Stimulated activated naive CD8-positive, alpha-beta T cell treated with anti-CD3 and anti-CD28 coated beads, Interleukin-15, Interleukin-2, amounts not matched to agents 100 ng/mL and 50 ng/mL, for 24 hours (primary cell): ENCODE data around the gene ADGRG1.

Experiments
- H3K27ac Mint-ChIP-seq: one replicate; pipeline ENCODE4 v1.8.0; 2021; ENCODE audit warnings: mild to moderate bottlenecking, mixed read lengths
- H3K27me3 Mint-ChIP-seq: one replicate; pipeline ENCODE4 v1.8.0; 2021; ENCODE audit warnings: mixed read lengths
- H3K36me3 Mint-ChIP-seq: one replicate; pipeline ENCODE4 v1.8.0; 2021; ENCODE audit warnings: low read depth, mixed read lengths
- H3K4me1 Mint-ChIP-seq: one replicate; pipeline ENCODE4 v1.8.0; 2021; ENCODE audit warnings: low read depth, mixed read lengths
- H3K4me3 Mint-ChIP-seq: one replicate; pipeline ENCODE4 v1.8.0; 2021; ENCODE audit warnings: mild to moderate bottlenecking, mixed read lengths
- H3K9me3 Mint-ChIP-seq: one replicate; pipeline ENCODE4 v1.8.0; 2021; ENCODE audit warnings: mixed read lengths

Gene ADGRG1

DNA sequence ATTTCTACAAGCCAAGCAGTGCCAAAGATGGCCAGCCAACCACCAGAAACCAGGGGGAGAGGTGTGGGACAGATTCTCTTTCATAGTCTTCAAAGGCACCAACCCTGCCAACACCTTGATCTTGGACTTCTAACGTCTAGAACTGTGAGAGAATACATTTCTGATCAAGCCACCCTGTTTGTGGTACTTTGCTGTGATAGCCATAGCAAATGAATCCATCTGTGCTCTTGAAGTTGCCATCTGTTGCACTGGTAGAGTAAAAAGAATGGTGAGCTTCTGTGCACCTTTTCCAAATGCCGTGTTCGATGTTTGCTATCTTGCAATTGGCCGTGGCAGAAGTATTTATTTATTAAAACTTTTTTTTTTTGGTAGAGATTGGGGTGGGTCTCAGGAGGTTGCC, 16.7 kb upstream of the ADGRG1 start:
- Mint-ChIP-seq H3K36me3 (no peaks in the 10 kb centered on the region), H3K9me3 (no peaks in the 10 kb centered on the region), H3K4me1 (peaks cover 80% of the 10 kb centered on the region), H3K4me3 (no peak overlapping the region), H3K27me3 (no peaks in the 10 kb centered on the region), H3K27ac (peak overlapping the region; percentile 88)

DNA sequence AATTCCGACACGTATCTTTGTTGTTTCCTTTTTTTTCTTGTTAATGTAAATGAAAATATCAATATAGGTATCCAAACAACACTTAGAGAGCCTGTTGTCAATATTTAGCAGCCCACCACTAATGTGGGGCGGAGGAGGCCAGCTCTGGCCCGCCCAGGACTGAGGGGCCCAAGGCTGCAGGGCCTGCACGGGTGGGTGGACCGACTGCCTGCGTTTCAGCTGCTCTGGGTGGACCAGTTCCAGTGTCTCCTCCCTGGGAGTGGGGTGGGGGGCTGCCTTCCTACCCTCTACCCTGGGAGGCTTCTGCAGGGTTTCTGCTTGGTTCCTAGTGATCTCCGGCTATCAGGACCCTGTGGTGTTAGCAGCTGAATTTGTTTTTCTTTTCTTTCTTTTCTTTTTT, 15.9 kb upstream of the ADGRG1 start:
- Mint-ChIP-seq H3K4me1 (peaks cover 80% of the 10 kb centered on the region), H3K27ac (peak overlapping the region; percentile 38), H3K36me3 (no peaks in the 10 kb centered on the region), H3K9me3 (no peaks in the 10 kb centered on the region), H3K27me3 (no peaks in the 10 kb centered on the region), H3K4me3 (no peak overlapping the region)

DNA sequence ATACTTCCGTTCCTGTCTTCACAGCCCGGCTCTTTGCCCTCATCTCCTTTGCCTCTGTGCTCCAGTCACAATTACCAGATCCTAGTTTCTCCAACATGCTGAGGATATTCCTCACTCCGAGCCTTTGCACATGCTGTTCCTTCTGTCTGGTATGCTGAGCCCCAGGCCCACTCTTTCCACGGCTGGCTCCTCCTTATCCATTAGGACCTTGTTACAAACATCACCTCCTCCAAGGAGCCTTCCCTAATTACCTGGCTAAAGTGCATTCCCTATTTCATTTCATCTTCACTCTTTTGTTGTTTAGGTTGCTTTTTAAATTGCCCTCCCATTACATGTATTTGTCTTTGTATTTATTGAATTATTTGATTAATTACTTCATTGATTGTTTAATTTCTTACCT, 14.9 kb upstream of the ADGRG1 start:
- Mint-ChIP-seq H3K36me3 (no peaks in the 10 kb centered on the region), H3K4me1 (peaks cover 71% of the 10 kb centered on the region), H3K4me3 (no peak overlapping the region), H3K27ac (peak overlapping the region; percentile 82), H3K9me3 (no peaks in the 10 kb centered on the region), H3K27me3 (no peaks in the 10 kb centered on the region)

DNA sequence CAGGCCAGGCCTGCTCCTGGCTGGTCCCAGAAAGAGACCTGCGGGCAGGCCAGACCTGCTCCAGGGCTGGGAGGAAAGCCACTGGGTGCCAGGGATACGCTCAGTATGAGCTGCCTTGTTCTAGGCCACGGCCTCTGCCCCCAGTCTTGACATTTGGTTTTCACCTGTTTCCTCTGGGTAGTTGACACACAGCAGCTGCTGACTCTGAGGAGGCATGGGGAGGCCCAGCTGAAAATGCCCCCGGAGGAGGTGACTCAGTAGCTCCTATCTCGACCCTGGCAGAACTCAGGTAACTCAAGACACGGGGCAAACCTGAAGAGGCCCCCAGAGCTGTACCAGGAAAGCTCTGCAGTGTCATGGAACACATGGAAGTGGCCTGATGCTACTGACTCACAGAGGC, 13.9 kb upstream of the ADGRG1 start:
- H3K27me3 Mint-ChIP-seq = no peaks in the 10 kb centered on the region
- H3K4me1 Mint-ChIP-seq = peaks cover 61% of the 10 kb centered on the region
- peak overlapping the region; percentile 82 for H3K27ac Mint-ChIP-seq
- no peaks in the 10 kb centered on the region for H3K36me3 Mint-ChIP-seq
- H3K9me3 Mint-ChIP-seq = no peaks in the 10 kb centered on the region
- no peak overlapping the region for H3K4me3 Mint-ChIP-seq

DNA sequence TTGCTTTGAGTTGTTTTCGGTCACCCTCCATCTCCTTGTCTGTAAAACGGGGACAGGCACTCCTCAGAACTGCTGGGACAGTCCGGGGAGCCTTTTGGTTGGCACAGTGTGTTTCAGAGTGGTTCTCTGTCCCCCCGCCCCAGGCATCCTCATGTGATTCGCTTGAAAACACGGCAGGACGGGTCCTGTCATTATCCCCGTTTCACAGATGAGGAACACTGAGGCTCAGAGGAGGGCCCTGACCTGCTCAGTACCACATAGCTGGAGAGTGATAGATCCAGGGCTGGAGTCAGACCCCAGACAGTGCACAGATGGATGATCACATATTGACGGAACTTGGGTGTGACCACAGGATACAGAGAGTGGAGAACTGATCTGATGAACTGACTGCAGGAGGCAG, 13.5 kb upstream of the ADGRG1 start:
- H3K4me3 Mint-ChIP-seq = no peak overlapping the region
- H3K9me3 Mint-ChIP-seq = no peaks in the 10 kb centered on the region
- peak overlapping the region; percentile 82 for H3K27ac Mint-ChIP-seq
- H3K27me3 Mint-ChIP-seq = no peaks in the 10 kb centered on the region
- H3K4me1 Mint-ChIP-seq = peaks cover 57% of the 10 kb centered on the region
- H3K36me3 Mint-ChIP-seq = no peaks in the 10 kb centered on the region

DNA sequence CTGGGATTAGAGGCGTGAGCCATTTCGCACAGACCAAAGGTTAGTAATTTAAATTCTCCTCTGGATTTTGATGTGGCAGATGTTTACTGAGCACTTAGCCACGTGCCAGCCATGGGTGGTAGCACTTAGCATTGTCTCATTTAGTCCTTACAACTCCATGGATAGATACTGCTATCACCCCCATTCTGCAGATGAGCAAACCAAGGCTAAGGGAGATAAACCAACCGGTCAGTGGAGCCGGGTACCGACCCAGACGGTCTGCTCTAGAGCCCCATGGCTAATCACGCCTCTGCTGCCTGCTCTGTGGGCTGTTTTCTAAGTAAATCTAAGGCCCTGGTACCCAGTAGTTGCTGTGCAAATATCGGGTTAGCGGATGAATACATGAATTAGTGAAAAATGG, 12.6 kb upstream of the ADGRG1 start:
- H3K4me3 Mint-ChIP-seq = no peak overlapping the region
- H3K27me3 Mint-ChIP-seq = no peaks in the 10 kb centered on the region
- H3K27ac Mint-ChIP-seq = peak overlapping the region; percentile 21
- H3K4me1 Mint-ChIP-seq = peaks cover 48% of the 10 kb centered on the region
- H3K9me3 Mint-ChIP-seq = no peaks in the 10 kb centered on the region
- no peaks in the 10 kb centered on the region for H3K36me3 Mint-ChIP-seq

DNA sequence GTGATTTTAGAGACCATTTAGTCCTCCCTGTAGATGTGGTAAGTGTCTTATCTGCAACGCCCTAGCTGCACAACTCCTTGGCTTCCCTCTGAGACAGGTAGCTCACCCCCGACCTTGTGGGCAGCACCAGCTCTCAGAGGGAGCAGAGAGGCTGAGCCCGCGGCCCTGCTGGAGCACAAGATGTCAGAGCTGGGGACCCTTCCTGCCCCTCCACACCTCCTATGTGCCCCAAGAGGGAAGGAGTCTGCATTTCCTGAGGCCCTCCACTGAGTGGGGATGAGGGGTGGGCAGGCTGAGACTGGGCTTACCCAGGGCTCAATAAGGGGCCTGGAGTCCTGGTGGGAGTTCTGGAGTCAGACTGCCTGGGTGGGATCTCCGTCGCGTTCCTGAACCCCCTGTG, 12.2 kb upstream of the ADGRG1 start:
- Mint-ChIP-seq H3K9me3 (no peaks in the 10 kb centered on the region), H3K36me3 (no peaks in the 10 kb centered on the region), H3K4me1 (peaks cover 44% of the 10 kb centered on the region), H3K27ac (peak overlapping the region; percentile 21), H3K4me3 (no peak overlapping the region), H3K27me3 (no peaks in the 10 kb centered on the region)

DNA sequence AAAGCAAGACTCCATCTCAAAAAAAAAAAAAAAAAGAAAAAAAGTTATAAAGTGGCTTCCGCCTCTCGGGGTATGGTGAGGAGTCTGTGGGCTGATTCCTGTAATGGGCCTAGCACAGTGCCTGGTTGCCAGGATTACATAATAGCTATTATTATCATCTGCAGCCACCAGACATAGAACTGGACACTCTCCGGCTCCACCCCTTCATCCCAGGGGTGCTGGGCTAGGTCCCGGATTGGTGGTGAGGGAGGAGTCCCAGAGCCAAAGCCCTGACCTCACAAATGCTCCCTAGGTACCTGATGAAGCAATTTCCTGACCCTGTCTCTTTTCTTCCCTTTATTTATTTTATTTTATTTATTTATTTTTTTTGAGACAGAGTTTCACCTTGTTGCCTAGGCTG, 11.6 kb upstream of the ADGRG1 start:
- H3K27ac Mint-ChIP-seq = no peak overlapping the region
- peaks cover 38% of the 10 kb centered on the region for H3K4me1 Mint-ChIP-seq
- no peaks in the 10 kb centered on the region for H3K9me3 Mint-ChIP-seq
- no peaks in the 10 kb centered on the region for H3K36me3 Mint-ChIP-seq
- H3K4me3 Mint-ChIP-seq = no peak overlapping the region
- no peaks in the 10 kb centered on the region for H3K27me3 Mint-ChIP-seq

DNA sequence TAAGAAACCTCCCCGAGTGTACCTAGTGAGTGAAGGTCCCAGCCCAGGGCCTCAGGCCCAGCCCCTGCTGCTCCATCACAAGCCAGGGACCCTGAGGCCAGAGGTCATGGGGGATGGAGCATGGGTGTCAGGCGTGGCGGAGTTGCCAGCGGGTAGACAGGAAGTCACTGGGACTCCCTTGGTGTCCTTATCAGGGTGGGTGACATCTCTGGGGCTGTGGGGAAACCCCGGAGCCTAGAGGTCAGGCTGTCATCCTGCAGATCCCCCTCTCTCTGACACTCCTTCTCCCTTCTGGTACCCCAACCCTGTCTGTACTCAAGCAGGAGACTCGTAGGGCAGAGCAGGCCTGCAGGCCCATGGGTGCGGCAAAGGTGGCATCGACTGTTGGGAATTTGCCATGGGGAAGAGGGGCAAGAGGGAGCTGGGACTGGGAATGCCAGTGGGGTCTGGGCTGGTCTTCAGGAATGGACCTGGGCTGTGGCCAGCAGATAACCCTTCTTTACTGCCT, 10.8 kb upstream of the ADGRG1 start:
- H3K36me3 Mint-ChIP-seq = no peaks in the 10 kb centered on the region
- no peak overlapping the region for H3K4me3 Mint-ChIP-seq
- H3K27me3 Mint-ChIP-seq = no peaks in the 10 kb centered on the region
- H3K9me3 Mint-ChIP-seq = no peaks in the 10 kb centered on the region
- peaks cover 33% of the 10 kb centered on the region for H3K4me1 Mint-ChIP-seq
- H3K27ac Mint-ChIP-seq = peak overlapping the region; percentile 31

DNA sequence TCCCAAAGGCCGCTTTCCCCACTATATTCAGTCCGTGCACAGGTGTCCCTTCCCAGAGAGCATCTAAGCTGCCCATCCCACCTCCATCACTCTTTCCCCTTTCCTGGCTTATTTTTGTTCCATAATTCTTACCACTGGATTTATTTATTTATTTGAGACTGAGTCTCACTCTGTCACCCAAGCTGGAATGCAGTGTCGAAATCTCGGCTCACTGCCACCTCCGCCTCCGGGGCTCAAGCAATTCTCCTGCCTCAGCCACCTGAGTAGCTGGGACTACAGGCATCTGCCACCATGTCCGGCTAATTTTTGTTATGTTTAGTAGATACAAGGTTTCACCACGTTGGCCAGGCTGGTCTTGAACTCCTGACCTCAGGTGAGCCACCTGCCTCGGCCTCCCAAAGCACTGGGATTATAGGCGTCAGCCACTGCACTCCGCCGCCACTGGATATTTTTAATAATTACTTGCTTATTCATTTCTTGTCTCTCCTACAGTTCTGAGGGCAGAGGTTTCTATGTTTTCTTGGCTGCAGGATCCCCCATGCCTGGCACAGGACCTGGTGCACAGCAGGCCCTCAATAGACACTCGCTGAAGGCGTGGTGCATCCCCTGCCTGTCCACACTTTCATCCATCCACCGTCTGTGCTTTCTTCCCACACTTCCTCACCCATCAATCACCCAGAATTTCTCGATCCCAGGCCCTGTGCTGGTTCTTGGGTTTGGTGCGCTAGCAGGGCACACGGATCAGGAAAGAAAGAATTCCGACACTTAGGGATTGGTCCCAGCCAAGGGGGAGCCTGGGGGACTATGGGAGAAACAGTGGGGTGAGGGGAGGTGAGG, 9.9 kb upstream of the ADGRG1 start:
- H3K27me3 Mint-ChIP-seq = no peaks in the 10 kb centered on the region
- peak overlapping the region; percentile 54 for H3K27ac Mint-ChIP-seq
- H3K36me3 Mint-ChIP-seq = no peaks in the 10 kb centered on the region
- H3K4me1 Mint-ChIP-seq = peaks cover 27% of the 10 kb centered on the region
- no peak overlapping the region for H3K4me3 Mint-ChIP-seq
- H3K9me3 Mint-ChIP-seq = no peaks in the 10 kb centered on the region

DNA sequence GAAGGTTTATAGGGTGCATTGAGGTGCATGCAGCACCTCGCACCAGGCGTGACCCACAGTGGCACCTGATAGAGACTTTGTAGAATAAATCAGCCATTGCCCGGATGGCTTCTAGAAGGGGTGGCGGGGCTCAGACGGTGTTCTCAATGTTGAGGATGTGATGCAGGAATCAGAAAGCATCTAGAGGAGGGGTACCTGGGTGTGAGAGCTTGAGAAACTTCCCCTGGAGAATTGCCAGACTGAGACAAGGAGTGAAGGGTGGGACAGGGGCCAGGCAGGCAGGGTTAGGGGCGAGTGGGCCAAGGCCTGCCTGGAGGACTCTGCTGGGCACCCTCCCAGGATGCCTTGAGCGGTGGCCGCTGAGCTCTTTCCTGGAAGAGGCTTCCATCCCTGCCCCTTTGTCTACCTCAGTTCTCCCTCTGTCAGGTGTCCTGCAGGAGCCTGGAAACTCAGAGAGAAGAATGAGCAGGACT, 9.3 kb upstream of the ADGRG1 start:
- no peaks in the 10 kb centered on the region for H3K36me3 Mint-ChIP-seq
- H3K9me3 Mint-ChIP-seq = no peaks in the 10 kb centered on the region
- peaks cover 20% of the 10 kb centered on the region for H3K4me1 Mint-ChIP-seq
- no peaks in the 10 kb centered on the region for H3K27me3 Mint-ChIP-seq
- peak overlapping the region; percentile 15 for H3K27ac Mint-ChIP-seq
- H3K4me3 Mint-ChIP-seq = no peak overlapping the region

DNA sequence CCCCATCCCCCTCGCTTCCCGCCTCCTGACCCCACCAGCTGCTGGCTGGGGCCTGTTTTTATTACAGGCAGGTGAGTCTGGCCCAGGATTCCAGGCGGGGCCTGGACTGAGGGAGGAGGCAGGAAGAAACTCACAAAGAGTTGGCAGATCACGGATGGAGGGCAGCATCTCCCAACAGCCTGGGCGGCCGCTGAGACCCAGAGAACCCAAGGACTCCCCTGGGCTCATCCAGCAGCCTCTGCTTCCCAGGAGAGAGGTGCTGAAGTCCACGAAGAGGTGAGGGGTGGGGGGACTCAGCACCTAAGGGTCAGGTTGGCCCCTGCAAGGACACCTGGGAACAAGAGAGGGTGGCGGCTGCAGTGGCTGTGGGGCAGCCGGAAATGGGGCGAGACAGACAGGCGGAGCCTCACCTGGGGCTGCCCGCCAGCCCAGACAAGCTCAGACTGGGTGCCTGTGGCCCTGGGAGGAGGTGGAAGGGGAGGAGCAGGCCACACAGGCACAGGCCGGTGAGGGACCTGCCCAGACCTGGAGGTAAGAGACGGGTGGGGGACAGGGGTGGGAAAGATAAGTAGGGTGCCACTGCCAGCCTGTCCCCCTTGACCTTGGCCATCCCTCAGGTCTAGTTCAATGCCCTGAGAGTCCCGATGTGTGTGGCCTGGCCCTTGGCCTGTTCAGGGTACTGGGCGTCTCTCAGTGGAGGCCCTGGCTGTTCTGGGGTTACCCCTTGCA, 8.7 kb upstream of the ADGRG1 start:
- H3K4me1 Mint-ChIP-seq = peaks cover 14% of the 10 kb centered on the region
- no peaks in the 10 kb centered on the region for H3K27me3 Mint-ChIP-seq
- H3K4me3 Mint-ChIP-seq = no peak overlapping the region
- no peak overlapping the region for H3K27ac Mint-ChIP-seq
- no peaks in the 10 kb centered on the region for H3K9me3 Mint-ChIP-seq
- H3K36me3 Mint-ChIP-seq = no peaks in the 10 kb centered on the region

DNA sequence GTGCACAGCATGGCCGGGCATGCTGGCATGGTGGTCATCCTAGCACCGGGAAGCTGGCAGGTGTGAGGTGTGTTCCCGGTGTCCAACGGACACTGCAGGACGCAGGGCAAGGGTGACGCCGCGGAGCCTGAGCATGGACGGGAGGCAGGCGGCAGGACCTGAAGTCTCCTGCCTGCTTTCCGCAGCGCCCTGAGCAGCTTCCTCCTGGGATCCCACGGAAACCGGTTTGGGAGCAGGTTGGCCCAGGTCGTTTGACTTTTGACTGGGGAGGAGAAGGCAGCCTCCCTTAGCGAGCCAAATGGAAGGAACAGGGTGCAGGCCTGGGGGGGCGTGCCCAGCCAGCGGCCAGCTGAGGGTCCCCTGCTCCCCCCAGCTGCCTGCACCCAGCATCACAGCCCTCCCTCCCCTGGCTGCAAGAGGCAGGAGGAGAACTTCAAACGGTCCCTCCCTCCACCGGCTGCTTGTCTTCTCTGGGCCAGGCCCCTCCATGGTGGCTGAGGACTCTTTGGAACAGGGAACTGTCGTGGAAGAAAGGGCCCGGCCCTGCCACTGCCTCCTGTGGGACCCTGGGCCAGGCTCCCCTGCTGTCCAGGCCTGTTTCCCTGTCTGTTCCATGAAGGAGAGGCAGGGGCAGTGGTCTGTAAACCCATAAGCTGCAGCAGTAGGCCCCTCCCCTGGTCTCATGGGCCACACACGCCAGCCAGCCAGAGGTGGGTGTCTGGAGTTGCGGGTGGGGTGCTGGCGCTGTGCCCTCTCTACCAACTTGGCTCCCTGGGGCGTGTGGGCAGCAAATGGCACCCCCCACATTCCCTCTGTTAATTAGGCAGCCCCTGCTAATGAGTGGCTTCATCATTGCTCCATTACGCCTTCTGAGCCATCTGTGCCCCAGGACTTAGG, 7.8 kb upstream of the ADGRG1 start:
- Mint-ChIP-seq H3K27me3 (no peaks in the 10 kb centered on the region), H3K27ac (no peak overlapping the region), H3K9me3 (no peaks in the 10 kb centered on the region), H3K4me3 (no peak overlapping the region), H3K36me3 (no peaks in the 10 kb centered on the region), H3K4me1 (peaks cover 6% of the 10 kb centered on the region)

DNA sequence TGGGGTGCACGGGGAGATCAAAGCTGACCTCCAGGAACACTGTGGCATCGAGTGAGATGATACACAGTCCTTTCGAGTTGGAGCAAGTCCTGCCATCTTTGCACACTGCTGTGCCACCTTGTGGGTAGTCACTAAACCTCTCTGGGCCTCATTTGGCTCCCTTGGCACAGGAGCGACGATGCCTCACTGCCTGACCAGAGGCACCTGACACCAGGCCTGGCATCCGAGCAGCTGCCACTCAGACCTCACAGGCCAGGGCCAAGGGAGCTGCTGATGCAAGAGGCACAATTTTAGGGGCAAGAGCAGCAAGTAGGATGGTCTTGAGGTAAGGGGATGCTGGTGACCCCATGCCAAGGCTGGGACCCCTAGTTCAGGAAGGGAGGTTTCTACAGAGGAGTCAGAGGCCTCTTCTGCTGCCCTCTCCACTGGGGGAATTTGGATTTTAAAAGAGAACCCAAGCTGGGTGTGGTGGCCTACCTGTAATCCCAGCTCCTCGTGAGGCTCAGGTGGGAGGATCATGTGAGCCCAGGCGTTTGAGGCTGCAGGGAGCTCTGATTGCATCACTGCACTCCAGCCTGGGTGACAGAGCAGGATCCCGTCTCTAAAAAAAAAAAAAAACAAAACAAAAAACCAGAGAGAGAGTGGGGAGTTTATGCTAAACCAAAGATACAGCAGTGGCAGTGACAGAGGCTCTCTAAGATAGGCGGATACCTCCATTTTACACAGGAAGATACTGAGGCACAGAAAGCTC, 6.7 kb upstream of the ADGRG1 start:
- Mint-ChIP-seq H3K9me3 (no peaks in the 10 kb centered on the region), H3K4me1 (no peaks in the 10 kb centered on the region), H3K27me3 (no peaks in the 10 kb centered on the region), H3K36me3 (no peaks in the 10 kb centered on the region), H3K27ac (no peak overlapping the region), H3K4me3 (no peak overlapping the region)
